ENCODE data around the gene ADGRL4. TPM values are rescaled to one million over a fixed set of nuclear protein-coding genes. Genes with fewer than 3 reads are reported as not detected.

Gene ADGRL4
- total and polyA plus RNA-seq, 2 donors (not counting 3 experiments of a cell fraction or from before 2014, with no cell fraction given), result 140 to 143 TPM

DNA sequence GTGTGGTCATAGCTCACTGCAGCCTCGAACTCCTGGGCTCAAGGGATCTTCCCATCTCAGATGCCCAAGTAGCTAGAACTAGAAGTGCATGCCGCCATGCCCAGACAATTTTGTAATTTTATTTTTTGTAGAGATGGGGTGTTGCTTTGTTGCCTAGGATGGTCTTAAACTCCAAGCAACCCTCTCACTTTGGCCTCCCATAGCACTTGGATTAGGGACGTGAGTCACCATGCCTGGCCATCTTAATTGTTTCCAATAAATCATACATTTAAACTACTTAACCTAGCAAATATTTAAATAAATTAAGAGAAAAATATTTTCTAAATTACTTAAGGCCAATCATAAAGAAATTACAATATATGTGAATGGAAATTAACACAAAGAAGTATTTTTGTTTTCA, 35.1 kb upstream of the ADGRL4 start:
- H3K27ac ChIP-seq (ENCODE audit: insufficient read depth, low read depth, low read length), result peak overlapping the region; percentile 43
- POLR2A ChIA-PET, result no interaction called here
- intact Hi-C loops (cut with micrococcal nuclease) (loop anchor here (1.0 to 10.0 kb wide), 3 partner anchors 38 to 1527 kb away; no protein-coding TSS in a partner anchor), dilution Hi-C loops (cut with MboI; ENCODE audit: extremely low pct_ligation_motif_present, low sequenced_read_pairs) (no loop called here)
- CTCF ChIA-PET, result no interaction called here
- H3K9me3 ChIP-seq (replicated peaks; ENCODE audit: control insufficient read depth, insufficient read depth, low read length), result no peaks in the 10 kb centered on the region
- BruUV-seq (replicated peaks), result TSS peak; percentile 51
- FAIRE-seq (no peak), DNase-seq (ENCODE audit: low read depth, low spot score) (peak; percentile 39)
- H2AFZ ChIP-seq (ENCODE audit: low read depth, low read length), result no peak overlapping the region
- H3K27me3 ChIP-seq (ENCODE audit: control insufficient read depth in 2 of 2, insufficient read depth in 2 of 2, low read length in 2 of 2), result no peaks in the 10 kb centered on the region
- H3K4me1 ChIP-seq (ENCODE audit: control insufficient read depth, extremely low read depth, insufficient read depth, low read length), result peaks cover 30% of the 10 kb centered on the region
- TF ChIP-seq, protein P1, sequence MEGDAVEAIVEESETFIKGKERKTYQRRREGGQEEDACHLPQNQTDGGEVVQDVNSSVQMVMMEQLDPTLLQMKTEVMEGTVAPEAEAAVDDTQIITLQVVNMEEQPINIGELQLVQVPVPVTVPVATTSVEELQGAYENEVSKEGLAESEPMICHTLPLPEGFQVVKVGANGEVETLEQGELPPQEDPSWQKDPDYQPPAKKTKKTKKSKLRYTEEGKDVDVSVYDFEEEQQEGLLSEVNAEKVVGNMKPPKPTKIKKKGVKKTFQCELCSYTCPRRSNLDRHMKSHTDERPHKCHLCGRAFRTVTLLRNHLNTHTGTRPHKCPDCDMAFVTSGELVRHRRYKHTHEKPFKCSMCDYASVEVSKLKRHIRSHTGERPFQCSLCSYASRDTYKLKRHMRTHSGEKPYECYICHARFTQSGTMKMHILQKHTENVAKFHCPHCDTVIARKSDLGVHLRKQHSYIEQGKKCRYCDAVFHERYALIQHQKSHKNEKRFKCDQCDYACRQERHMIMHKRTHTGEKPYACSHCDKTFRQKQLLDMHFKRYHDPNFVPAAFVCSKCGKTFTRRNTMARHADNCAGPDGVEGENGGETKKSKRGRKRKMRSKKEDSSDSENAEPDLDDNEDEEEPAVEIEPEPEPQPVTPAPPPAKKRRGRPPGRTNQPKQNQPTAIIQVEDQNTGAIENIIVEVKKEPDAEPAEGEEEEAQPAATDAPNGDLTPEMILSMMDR (IDR thresholded peaks at IDR 0.05; ENCODE audit: extremely low read depth in 1 of 2, insufficient read depth in 1 of 2, low read depth in 1 of 2, low read length in 2 of 2), result no peak
- TF ChIP-seq JUN (IDR thresholded peaks at IDR 0.05; ENCODE audit: borderline replicate concordance, insufficient read depth, insufficient read length, low read depth) (no peak), EZH2 (IDR thresholded peaks at IDR 0.05; ENCODE audit: borderline replicate concordance, low read depth, low read length, severe bottlenecking) (no peak), POLR2A (IDR thresholded peaks at IDR 0.05; ENCODE audit: low read depth, low read length) (no peak), POLR2AphosphoS5 (IDR thresholded peaks at IDR 0.05; ENCODE audit: insufficient read depth, low read depth, low read length) (no peak), MYC (IDR thresholded peaks at IDR 0.05; ENCODE audit: low read depth, low read length) (no peak), GATA2 (IDR thresholded peaks at IDR 0.05; ENCODE audit: insufficient read depth, insufficient read length, low read depth, low read length) (no peak), FOS (IDR thresholded peaks at IDR 0.05; ENCODE audit: borderline replicate concordance, insufficient read depth, low read length) (no peak)
- TF ChIP-seq, protein P2, sequence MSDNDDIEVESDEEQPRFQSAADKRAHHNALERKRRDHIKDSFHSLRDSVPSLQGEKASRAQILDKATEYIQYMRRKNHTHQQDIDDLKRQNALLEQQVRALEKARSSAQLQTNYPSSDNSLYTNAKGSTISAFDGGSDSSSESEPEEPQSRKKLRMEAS (IDR thresholded peaks at IDR 0.05; ENCODE audit: insufficient read depth, insufficient read length), result no peak
- no peaks in the 10 kb centered on the region for H3K36me3 ChIP-seq (ENCODE audit: control insufficient read depth in 2 of 2, extremely low read depth in 1 of 2, insufficient read depth in 2 of 2, low read length in 2 of 2)
- no peak overlapping the region for H3K9ac ChIP-seq (replicated peaks; ENCODE audit: extremely low read depth, insufficient read depth, low read length)
- H4K20me1 ChIP-seq (replicated peaks; ENCODE audit: control insufficient read depth, extremely low read depth, insufficient read depth, low read length), result no peaks in the 10 kb centered on the region
- H3K79me2 ChIP-seq (ENCODE audit: control insufficient read depth, insufficient read depth, low read length), result no peaks in the 10 kb centered on the region
- no peaks in the 10 kb centered on the region for H3K9me1 ChIP-seq (replicated peaks; ENCODE audit: control insufficient read depth, extremely low read depth, insufficient read depth, low read length)
- no peak overlapping the region for H3K4me3 ChIP-seq (replicated peaks in 1 of 3; ENCODE audit: insufficient read depth in 1 of 3, low read depth in 1 of 3, low read length in 3 of 3)
- H3K4me2 ChIP-seq (ENCODE audit: insufficient read depth, low read length), result peak overlapping the region; percentile 38
